Nephron progenitor cell (in vitro differentiated cells): ENCODE data around the gene CHST13.

Source experiments
- DNase-seq: peaks from one replicate; pipeline ENCODE4 v3.0.0; 2021
- H3K27ac Mint-ChIP-seq: 2 replicates; pipeline ENCODE4 v1.8.0; 2021; ENCODE audit warnings: mild to moderate bottlenecking, moderate library complexity, mixed read lengths
- H3K27me3 Mint-ChIP-seq: 2 replicates; pipeline ENCODE4 v1.8.0; 2021; ENCODE audit warnings: mild to moderate bottlenecking, low read depth, mixed read lengths; ENCODE audit not compliant: poor library complexity
- H3K36me3 Mint-ChIP-seq: 2 replicates; pipeline ENCODE4 v1.8.0; 2021; ENCODE audit warnings: low read depth, mixed read lengths
- H3K4me1 Mint-ChIP-seq: 2 replicates; pipeline ENCODE4 v1.8.0; 2021; ENCODE audit warnings: mixed read lengths
- H3K4me3 Mint-ChIP-seq: 2 replicates; pipeline ENCODE4 v1.8.0; 2021; ENCODE audit warnings: mild to moderate bottlenecking, moderate library complexity, mixed read lengths
- H3K9me3 Mint-ChIP-seq: 2 replicates; pipeline ENCODE4 v1.8.0; 2021; ENCODE audit warnings: mild to moderate bottlenecking, moderate library complexity, mixed read lengths
- CTCF ChIP-seq: fragments of 200-600 bp; sonication (generic); IDR thresholded peaks from 2 replicates; pipeline ENCODE4 v1.5.0; 2021; ENCODE audit warnings: antibody characterized with exemption

The CHST13 gene

GRCh38 chr3:126537116-126537729 lies 13.3 kb downstream of the CHST13 start:
- H3K36me3 Mint-ChIP-seq, result no peaks in the 10 kb centered on the region
- no peak overlapping the region for H3K27ac Mint-ChIP-seq
- DNase-seq, result no peak
- no peaks in the 10 kb centered on the region for H3K9me3 Mint-ChIP-seq
- no peak overlapping the region for H3K4me3 Mint-ChIP-seq
- H3K4me1 Mint-ChIP-seq, result no peaks in the 10 kb centered on the region
- H3K27me3 Mint-ChIP-seq, result peaks cover 44% of the 10 kb centered on the region
- TF ChIP-seq CTCF, result no peak

- Mint-ChIP-seq H3K36me3 (no peaks in the 10 kb centered on the region), H3K9me3 (no peaks in the 10 kb centered on the region), H3K4me1 (no peaks in the 10 kb centered on the region), H3K4me3 (no peak overlapping the region), H3K27ac (no peak overlapping the region), H3K27me3 (peaks cover 38% of the 10 kb centered on the region)
- no peak for DNase-seq
- no peak for TF ChIP-seq CTCF
Observed at GRCh38 chr3:126537730-126538281, 13.9 kb downstream of the CHST13 start.

GRCh38 chr3:126538316-126538715 lies 14.4 kb downstream of the CHST13 start:
- H3K9me3 Mint-ChIP-seq, result no peaks in the 10 kb centered on the region

GRCh38 chr3:126538966-126539365 lies 15.0 kb downstream of the CHST13 start:
- no peaks in the 10 kb centered on the region for H3K36me3 Mint-ChIP-seq
- peaks cover 26% of the 10 kb centered on the region for H3K27me3 Mint-ChIP-seq
- no peaks in the 10 kb centered on the region for H3K9me3 Mint-ChIP-seq
- no peak overlapping the region for H3K27ac Mint-ChIP-seq
- peaks cover 10% of the 10 kb centered on the region for H3K4me1 Mint-ChIP-seq
- H3K4me3 Mint-ChIP-seq, result no peak overlapping the region
- DNase-seq, result no peak
- no peak for TF ChIP-seq CTCF

More at GRCh38 chr3:126538316-126538715, 14.4 kb downstream of the CHST13 start:
- TF ChIP-seq CTCF, result no peak
- no peak overlapping the region for H3K4me3 Mint-ChIP-seq
- H3K27me3 Mint-ChIP-seq, result peaks cover 33% of the 10 kb centered on the region
- H3K4me1 Mint-ChIP-seq, result peaks cover 4% of the 10 kb centered on the region
- no peak overlapping the region for H3K27ac Mint-ChIP-seq
- H3K36me3 Mint-ChIP-seq, result no peaks in the 10 kb centered on the region
- DNase-seq, result no peak

DNA sequence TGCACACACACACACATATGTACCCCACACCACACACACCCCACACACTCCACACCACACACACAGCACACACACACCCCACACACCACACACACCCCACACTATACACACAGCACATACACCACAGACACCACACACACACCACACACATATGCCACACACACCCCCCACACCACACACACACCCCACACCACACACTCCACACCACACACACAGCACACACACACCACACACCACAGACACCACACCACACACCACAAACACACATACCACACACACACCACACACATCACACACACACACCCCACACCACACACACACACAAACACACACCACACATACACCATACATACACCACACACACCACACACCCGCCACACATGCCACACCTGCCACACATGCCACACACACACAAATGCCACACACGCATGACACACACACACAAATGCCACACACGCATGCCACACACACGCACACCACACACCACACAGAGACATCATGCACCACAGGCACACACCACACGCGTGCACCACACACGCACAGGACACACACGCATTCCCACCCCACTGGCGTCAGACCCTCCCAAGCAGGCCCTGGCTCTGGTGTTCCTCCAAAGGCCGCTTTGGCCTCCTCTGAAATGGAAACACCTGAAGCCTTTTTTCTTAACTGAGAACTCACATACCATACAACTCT lies 15.7 kb downstream of the CHST13 start:
- DNase-seq, result no peak
- H3K4me3 Mint-ChIP-seq, result no peak overlapping the region
- peaks cover 19% of the 10 kb centered on the region for H3K27me3 Mint-ChIP-seq
- TF ChIP-seq CTCF, result no peak
- no peaks in the 10 kb centered on the region for H3K36me3 Mint-ChIP-seq
- H3K4me1 Mint-ChIP-seq, result peaks cover 13% of the 10 kb centered on the region
- H3K27ac Mint-ChIP-seq, result no peak overlapping the region
- H3K9me3 Mint-ChIP-seq, result no peaks in the 10 kb centered on the region
